NCI-H1092 (cell line): ENCODE data around the gene CAMK2D.
"Not testable (repeated sequence)": the region's sequence is repeated elsewhere in the genome, so short reads cannot be mapped to it uniquely, and the experiment has no call there.

Experiments
- DNase-seq: peaks from one replicate; lab custom pipeline; 2025; lab: John Stamatoyannopoulos, UW

CAMK2D gene

DNA sequence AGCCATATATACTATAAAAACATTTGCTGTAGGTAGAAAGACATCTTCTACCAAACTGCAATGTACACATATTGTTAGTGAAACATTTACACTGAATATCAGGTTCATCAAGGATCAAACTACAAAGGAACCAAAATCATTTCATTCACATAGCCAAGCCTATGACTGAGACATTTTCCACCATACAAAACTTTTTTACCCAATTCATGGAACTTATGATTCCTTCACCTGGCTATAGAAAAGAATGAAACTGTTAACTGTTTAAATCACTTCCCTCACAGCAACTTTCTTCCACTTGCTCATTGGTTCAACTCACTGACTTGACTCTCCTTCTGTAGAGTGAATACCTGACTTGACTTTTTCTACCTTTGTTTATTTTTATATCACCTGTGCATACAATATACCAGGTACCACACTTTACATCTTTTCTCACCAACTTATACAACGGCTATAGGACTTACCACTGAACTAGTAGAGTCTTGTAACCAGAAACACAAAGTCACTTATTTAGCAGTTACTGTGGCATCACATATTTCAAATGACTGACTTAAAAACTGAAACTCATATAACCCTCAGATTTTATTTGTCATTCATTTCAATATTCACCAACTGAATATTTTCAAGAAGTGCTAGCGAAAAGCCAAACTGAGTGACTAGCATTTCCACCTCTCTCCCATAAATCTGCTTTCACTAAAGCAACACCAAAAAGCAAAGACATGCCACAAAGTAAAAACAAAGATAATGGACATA lies 30.9 kb downstream of the CAMK2D start:
- DNase-seq = no peak

DNA sequence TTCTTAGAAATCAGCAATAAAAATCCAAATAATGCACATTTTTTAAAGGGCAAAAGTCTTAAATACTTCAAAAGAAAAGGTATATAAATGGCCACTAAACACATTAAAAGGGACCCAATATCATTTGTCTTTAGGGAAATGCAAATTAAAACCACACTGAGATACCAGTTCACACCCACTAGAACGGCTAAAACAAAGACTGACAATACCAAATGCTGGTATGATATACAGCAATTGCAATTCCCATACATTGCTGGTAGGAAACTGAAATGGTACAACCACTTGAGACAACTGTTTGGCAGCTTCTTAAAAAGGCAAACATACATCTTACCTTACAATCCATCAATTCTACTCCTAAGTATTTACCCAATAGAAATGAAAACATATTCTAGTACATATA lies 33.7 kb downstream of the CAMK2D start:
- DNase-seq = no peak

DNA sequence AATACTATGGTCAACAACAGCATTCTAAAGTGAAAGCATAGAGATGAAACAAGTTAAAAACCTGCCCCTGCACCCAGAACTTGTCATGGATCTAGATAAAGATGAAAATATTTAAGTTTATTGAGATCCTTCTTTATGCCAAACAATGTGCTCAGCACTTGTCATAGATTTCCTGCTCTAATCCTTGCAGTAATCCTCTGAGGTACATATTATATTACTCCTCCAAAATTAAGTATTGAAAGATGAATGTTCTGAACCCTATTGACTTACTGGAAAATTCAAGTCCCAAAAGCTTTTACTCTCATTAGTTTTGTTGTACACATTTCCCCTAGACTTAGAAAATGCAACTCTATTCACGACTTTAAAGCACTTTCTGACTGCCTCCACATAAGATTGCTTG lies 35.6 kb downstream of the CAMK2D start:
- no peak for DNase-seq

DNA sequence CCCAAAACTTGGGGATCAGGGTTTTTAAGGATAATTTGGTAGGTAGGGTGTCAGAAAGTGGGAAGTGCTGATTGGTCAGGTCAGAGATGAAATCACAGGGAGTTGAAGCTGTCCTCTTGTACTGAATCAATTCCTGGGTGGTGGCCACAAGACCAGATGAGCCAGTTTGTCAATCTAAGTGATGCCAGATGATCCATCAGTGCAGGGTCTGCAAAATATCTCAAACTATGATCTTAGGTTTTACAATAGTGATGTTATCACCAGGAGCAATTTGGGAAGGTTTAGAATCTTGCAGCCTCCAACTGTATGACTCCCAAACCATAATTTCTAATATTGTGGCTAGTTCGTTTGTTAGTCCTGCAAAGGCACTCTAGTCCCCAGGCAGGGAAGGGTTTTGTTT lies 43.3 kb downstream of the CAMK2D start:
- no peak for DNase-seq

DNA sequence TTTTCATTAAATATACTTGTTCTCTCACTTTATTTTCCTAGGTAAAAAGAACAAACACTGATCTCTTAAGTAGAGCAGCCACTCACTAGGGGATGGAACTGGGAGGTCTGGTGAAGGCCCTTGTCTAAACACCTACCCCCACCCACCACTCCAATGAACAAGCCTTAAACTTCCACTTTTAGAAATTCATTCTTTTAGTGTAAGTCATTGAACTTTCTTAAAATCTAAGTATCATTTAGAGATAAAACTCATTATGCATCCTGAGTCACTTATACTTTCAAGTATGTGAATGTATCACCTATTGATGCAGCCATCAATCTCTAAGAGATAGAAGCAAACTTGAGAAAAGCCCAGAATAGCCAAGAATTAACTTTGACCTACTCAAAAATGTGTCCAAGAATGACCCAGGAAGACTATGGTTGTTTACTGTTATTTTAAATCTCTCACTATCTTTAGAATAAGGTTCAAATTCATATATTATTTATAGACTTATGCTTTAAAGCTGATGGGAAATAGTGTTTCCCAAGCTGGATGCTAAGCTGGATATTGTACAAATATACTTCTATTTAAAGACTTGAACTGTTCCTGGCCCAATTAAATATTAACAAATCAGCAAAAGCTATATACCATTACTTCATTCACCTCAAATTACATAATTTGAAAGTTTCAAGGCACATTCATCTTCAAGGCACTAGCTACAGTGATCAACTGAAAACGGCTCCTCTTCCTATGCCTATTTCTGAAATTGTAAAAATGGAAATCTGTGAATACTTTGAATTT lies 49.5 kb downstream of the CAMK2D start:
- no peak for DNase-seq

DNA sequence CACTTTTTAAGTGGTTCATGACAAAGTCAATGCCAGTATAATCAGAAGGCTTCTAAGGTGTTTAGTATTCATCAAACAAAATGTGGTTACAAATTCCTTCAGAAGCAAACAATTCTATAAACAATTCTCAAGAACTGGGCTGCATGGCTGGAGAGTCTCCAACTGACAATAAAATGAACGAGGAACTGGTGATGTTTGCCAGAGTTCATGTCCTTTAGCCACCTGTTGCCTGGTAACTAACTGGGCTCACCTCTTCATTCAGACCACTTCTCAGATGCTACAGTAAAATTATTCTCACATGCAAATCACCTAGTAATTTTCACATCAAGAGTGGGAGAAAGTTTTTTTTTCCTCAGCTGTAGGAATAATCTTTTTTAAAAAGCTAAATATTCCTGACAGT lies 53.3 kb downstream of the CAMK2D start:
- peak; percentile 6 for DNase-seq

DNA sequence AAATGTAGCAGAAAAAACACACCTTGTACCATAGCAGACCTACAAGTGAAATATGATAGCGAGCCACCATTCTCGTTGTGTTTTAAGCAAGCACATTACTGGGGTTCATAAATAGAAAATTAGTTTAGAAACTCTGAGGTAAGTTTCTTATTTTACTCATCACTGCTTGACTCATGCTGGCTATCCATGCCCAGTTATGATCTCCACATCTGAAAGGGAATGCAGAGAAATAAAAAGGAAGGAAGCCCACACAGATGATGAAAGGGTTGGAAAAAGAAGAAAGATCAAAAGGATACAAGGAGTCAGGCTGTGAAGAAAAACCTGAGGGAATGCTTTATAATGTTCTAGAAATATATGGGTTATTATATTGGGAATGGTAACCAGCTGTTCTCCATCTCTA lies 54.5 kb downstream of the CAMK2D start:
- DNase-seq = no peak

DNA sequence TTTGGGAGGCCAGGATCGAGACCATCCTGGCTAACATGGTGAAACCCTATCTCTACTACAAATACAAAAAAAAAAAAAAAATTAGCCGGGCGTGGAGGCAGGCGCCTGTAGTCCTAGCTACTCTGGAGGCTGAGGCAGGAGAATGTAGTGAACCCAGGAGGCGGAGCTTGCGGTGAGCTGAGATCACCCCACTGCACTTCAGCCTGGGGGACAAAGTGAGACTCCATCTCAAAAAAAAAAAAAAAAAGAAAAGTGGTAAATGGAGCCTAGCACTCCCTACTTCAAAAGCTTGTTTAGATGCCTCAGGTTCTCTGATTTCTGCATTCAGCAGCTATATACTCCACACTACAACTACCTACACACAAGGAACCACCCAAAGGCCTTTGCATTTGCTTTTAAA lies 56.4 kb downstream of the CAMK2D start:
- DNase-seq = not testable (repeated sequence)

DNA sequence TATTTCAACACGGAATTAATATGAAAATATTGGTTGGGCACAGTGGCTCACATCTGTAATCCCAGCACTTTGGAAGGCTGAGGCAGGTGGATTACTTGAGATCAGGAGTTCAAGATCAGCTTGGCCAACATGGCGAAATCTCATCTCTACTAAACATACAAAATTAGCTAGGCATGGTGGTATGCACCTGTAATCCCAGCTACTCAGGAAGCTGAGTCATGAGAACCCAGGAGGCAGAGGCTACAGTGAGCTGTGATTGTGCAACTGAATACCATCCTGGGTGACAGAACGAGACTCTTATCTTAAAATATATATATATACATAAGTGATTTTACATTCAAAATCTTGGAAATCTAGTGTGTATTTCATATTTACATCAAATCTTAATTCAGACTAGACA lies 58.9 kb downstream of the CAMK2D start:
- DNase-seq = not testable (repeated sequence)

DNA sequence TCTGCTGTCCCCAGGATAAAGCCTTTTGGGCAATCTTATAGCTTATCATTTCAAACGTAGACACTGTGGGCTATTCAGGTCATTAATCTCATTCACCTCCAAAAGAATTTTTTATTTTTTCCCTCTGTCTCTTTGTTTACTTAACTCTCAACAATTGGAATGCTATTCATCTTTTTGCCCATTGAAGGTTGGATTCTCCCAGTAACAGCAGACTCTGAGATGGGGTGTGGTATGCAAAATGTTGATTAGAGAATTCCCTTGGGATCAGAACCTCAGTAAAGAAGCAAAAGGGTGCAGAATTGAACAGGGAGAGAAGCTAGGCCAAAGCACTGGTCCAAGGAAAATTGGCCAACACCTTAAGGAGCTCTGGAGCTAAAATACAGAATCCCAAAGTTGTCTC lies 60.4 kb downstream of the CAMK2D start:
- DNase-seq = no peak

DNA sequence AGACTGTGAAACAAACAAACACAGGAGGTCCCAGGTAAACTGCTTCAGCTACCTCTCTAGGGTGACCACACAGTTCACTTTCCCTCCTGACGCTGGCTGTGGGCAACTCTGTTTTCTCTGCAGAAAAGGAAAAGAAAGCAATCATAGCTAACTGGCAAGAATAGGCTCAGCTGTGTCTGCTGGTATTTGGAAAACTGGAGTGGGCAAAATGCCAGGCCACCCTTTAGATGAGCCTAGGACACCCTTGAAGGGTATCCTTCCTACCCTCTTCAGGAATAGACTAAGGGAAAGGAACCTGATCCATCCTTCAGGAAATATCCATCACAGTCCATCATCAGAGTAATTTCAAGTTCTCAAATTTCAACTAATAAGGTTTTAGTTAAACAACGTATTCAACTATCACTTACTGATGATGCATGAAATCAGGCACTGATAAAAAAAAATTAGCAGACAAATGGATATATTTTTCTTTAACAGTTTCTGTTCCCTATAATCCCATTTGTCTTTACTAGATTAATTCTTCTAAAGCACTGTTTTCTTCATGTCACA lies 60.9 kb downstream of the CAMK2D start:
- DNase-seq = no peak

DNA sequence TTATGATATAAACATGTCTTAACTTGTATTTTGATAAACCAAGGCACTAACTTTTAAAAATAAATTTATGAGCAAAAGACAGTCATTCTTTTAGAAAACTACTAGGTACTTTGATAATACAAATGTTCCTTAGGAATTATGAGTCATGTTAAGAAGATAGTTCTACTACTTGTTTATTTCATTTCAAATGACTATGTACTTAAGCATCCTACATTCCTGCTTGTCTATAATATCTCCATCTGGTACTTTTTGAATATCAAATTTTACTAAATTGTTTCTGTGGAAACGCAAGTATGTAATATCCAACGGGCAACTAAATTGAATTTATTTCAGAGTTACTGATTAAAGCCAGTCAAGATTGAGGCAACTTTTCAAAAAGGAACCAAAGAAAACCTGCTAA lies 61.8 kb downstream of the CAMK2D start:
- DNase-seq = no peak

DNA sequence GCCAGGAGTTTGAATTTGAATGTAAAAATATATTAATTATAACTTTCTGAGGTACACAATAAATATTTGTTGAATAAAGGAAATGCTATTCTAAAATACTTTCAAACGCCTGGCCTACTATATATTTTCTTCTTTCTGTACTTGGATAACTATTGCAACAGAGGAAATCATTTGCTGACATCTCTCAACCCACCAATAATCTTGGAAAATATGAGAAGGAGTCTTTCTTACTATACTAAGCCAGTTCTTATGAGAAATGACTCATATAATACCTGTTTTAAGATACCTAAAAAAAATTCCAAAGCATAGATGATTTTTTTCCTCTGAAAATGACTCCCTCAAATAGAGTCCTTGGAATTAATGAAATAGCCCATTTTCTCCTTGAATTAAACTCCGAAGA lies 64.1 kb downstream of the CAMK2D start:
- no peak for DNase-seq

DNA sequence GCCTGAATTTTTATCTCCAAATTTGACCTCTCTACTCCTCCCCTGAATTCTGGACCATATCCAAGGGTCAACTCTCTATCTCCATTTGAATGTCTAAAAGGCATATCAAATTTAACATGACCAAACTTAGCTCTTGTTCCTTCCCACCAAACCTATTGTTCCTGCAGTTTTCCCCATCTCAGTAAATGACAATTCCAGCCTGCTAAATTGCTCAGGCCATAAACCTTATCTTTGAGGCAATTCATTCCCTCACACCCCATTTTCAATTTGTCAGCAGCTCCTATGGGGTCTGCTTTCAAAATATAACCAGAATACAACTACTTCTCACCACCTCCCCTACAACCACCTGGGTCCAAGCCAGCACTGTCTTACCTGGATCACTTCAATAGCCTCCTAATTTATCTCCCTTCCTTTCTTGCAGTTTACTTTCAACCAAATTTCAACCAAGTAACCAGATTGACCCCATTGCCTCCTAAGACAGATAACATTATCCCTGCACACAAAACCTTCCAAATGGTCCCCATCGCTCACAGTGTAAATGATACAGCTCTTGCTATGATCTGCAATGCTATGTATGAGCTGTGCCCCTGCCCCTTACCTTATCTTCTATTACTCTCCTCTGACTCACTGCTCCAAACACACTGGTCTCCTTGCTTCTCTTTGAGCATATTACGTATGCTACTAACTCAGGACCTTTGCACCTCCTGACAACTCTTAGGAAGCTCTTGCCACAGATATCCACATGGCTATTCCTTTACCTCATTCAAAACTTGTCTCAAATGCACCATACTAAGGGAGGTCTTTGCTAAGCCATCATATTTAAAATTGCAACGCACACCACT lies 66.0 kb downstream of the CAMK2D start:
- DNase-seq = no peak

DNA sequence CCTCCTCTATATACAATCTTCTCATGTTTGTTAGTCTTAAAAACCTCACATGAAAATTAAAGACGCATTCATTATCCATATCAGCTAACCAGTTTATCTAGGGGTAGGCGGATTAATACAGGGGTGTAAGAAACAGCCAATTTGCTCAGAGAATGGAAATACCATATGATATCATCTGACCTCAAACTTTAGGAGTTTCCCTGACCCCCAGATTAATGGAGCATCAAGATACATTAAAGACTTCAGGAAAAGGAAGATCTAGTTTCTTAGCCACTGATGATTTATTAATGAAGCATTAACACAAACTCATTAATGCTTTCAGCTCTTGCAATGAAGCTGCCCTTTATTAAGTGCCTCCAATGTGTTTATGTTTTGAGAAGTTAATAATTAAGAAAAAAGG lies 67.5 kb downstream of the CAMK2D start:
- no peak for DNase-seq

DNA sequence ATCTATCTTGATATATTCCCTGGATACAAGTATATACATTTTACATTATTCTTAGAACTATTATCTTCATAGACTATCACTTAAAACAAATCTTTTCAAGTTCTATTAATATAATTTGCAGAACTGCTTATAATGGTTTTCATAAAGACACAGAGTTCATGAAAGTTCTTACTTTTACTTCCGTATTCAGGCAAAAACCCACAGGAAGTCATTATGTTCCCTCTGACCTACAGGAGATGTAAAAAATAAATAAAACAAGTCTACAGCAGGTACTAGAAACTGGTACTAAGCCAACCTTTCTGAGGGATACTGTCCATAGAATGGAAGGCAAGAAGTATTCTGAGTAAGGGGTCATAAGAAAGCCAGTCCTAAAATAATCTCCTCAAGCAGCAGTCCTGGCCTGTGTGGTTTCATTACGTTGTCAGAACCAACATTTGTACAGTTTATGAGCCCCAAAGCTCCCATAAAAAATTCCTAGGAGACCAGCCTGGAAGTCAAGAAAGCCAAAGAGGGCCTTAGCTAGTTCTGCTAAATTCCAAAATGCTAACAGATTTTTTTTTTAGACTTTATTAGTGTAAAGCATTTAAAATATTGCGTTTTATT lies 68.6 kb downstream of the CAMK2D start:
- no peak for DNase-seq

DNA sequence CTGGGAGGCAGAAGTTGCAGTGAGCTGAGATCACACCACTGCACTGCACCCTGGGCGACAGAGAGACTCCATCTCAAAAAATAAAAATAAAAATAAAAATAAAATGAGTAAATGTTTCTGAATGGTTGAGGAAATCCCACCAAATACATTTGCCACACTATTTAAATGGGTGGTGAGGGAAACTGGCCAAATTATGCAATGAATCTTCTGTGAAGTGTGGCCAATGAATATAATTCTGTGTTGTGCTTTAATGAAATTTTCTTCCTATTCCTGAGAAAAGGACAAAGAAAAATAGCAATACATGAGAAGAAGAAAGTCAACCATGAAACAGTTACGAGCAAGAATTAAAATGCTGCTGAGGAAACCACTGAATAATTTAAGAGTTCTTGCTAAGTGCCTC lies 69.9 kb downstream of the CAMK2D start:
- DNase-seq = no peak

DNA sequence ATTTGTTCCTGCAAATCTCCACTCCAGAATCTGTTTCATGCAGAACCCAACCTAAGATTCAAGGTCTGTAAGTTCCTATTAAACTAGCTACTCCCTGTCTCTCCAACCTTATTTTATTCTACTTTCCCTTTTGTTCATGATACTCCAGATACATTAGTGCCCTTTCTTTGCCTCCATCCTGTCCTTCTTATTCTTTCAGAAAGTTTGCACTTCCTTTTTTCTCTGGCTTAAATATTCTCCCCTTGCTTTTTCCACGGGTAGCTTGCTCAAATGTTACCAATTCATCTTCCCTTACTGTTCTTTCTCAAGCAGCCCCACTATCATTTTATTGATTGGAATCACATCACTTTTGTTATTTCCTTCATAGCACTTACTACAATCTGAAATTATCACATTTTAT lies 72.1 kb downstream of the CAMK2D start:
- no peak for DNase-seq

DNA sequence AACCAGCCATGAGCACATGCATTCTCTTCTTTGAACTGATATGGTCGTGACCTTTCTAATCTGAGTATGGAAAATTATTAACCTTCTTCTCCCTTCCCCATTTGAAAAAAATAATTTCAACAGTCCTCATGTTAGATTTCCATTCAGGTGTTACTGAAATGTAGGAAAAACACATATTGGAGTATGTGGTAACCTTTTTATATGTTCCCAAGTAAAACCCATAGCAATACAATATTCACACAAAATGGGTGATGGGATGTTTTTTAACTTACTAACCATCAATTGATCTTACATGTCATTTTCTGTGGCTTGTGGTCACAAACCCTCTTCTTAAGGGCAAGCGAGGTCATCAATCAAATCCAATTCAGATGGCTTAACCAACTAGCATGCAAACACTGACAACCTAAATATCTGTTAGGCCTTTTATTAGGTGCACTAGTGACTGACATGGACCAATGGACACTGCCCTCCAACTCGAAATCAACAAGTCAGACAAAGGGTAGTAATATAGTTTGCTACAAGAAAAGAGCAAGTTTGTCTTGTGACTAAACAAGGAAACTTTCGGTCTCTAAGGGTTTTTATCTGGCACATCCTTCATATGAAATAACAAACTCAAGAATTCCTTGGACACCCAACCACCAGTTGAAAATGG lies 74.3 kb downstream of the CAMK2D start:
- DNase-seq = no peak

DNA sequence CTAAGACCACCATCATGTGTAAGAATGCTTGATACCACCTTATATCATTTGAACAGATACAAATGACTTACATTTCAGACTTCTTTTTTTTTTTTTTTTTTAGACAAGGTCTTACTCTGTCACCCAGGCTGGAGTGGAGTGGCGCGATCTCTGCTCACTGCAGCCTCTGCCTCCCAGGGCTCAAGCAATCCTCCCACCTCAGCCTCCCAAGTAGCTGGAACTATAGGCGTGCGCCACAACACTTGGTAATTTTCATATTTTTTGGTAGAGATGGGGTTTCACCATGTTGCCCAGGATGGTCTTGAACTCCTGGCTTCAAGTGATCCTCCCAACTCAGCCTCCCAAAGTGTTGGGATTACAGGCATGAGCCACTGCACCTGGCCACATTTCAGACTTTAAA lies 76.4 kb downstream of the CAMK2D start:
- DNase-seq = not testable (repeated sequence)

DNA sequence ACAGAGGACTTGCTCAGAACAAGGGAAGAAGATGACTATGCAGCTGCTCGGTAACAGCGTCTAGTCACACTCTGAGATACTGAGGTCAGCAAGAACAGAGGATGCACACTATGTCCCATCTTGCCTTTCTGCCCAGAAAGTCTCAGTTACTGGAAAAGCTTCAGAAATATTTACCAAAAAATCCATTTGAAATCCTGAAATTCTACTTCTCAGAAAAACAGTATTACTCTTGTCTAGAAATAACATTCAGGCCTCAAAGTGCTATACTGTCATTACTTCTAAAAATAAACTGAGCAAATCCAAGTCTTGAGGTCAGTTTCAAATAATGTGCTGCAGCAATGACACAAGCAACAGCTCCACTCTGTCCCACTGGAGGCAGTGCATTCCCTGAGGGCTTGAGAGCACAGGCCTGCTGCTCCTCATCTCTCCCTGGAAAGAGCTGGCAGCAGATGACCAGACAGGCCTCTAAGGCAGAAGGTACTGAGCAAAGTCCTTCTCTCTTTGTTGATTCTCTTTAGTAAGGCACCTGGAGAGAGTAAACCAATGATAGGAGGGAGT lies 76.9 kb downstream of the CAMK2D start:
- no peak for DNase-seq
